Keratinocyte (primary cell): ENCODE measurements around the gene KDM5C. TPM values are rescaled to one million over a fixed set of nuclear protein-coding genes. Genes with fewer than 3 reads are reported as not detected.
A peak's percentile ranks its signal among the peaks of the same experiment; 100 is the strongest.

Experiments
- DNase-seq: peaks from one replicate; pipeline ENCODE4 v3.0.0-alpha.2; 2011; ENCODE audit warnings: low read depth, missing footprints, low spot score
- FAIRE-seq: peaks from 2 replicates; lab custom pipeline; 2011; peaks lifted over from hg19 to GRCh38; lab: Jason Lieb, UNC
- H2AFZ ChIP-seq: 2 replicates; pipeline ENCODE4 v1.6.0; 2012; ENCODE audit warnings: low read length, control low read depth, inconsistent platforms; ENCODE audit not compliant: control insufficient read depth
- H3K27ac ChIP-seq: 2 replicates; pipeline ENCODE4 v1.5.1; 2011; ENCODE audit warnings: low read length; ENCODE audit not compliant: control insufficient read depth, insufficient read depth
- H3K27me3 ChIP-seq: 3 replicates; pipeline ENCODE4 v1.6.0; 2011; ENCODE audit warnings: low read length; ENCODE audit not compliant: control insufficient read depth, insufficient read depth; ENCODE audit errors: extremely low read depth
- H3K36me3 ChIP-seq, 2 experiments: 2 replicates in 1 of 2; 3 replicates in 1 of 2; pipeline ENCODE4 v1.5.1; 2011; ENCODE audit warnings: low read length in 2 of 2, mild to moderate bottlenecking in 1 of 2; ENCODE audit not compliant: control insufficient read depth in 2 of 2, insufficient read depth in 2 of 2; ENCODE audit errors: extremely low read depth in 1 of 2
- H3K4me1 ChIP-seq: 3 replicates; pipeline ENCODE4 v1.5.1; 2011; ENCODE audit warnings: low read length; ENCODE audit not compliant: control insufficient read depth, insufficient read depth; ENCODE audit errors: extremely low read depth
- H3K4me2 ChIP-seq: 3 replicates; pipeline ENCODE4 v1.6.0; 2011; ENCODE audit warnings: low read depth, low read length; ENCODE audit not compliant: control insufficient read depth, insufficient read depth; ENCODE audit errors: extremely low read depth
- H3K4me3 ChIP-seq, 3 experiments: fragments of 200-600 bp in 1 of 3; sonication (generic) in 1 of 3; 2 replicates in 2 of 3; 3 replicates in 1 of 3; pipeline ENCODE4 v1.5.1; 2011 to 2016; ENCODE audit warnings: low read length in 3 of 3, mild to moderate bottlenecking in 3 of 3, control low read depth in 2 of 3, inconsistent platforms in 1 of 3, low read depth in 1 of 3, mixed read lengths in 1 of 3, mixed run types in 1 of 3, moderate library complexity in 1 of 3; ENCODE audit not compliant: control insufficient read depth in 2 of 3, insufficient read depth in 2 of 3; ENCODE audit errors: extremely low read depth in 1 of 3
- H3K79me2 ChIP-seq: 2 replicates; pipeline ENCODE4 v1.6.0; 2012; ENCODE audit warnings: low read length; ENCODE audit not compliant: control insufficient read depth, insufficient read depth
- H3K9ac ChIP-seq: 3 replicates; pipeline ENCODE4 v1.6.0; 2011; ENCODE audit warnings: low read length; ENCODE audit not compliant: control insufficient read depth, insufficient read depth; ENCODE audit errors: extremely low read depth
- H3K9me1 ChIP-seq: 3 replicates; pipeline ENCODE4 v1.6.0; 2011; ENCODE audit warnings: low read length; ENCODE audit not compliant: control insufficient read depth, insufficient read depth; ENCODE audit errors: extremely low read depth
- H3K9me3 ChIP-seq: 2 replicates; pipeline ENCODE4 v1.5.1; 2012; ENCODE audit warnings: low read depth, low read length; ENCODE audit not compliant: control insufficient read depth
- H4K20me1 ChIP-seq: 3 replicates; pipeline ENCODE4 v1.6.0; 2011; ENCODE audit warnings: low read length; ENCODE audit not compliant: control insufficient read depth, insufficient read depth; ENCODE audit errors: extremely low read depth
- CTCF ChIP-seq, 3 experiments: IDR thresholded peaks in 1 of 3; conservative IDR thresholded peaks in 1 of 3; optimal IDR thresholded peaks in 1 of 3; 2 replicates in 2 of 3; 3 replicates in 1 of 3; pipeline versions ENCODE3 to v1.5.1; 2011; ENCODE audit warnings: low read length in 3 of 3, mild to moderate bottlenecking in 3 of 3, moderate library complexity in 2 of 3, control low read depth in 1 of 3, inconsistent platforms in 1 of 3; ENCODE audit not compliant: insufficient read depth in 2 of 3; ENCODE audit errors: extremely low read depth in 1 of 3
- EZH2 ChIP-seq: IDR thresholded peaks from one replicate; pipeline ENCODE4 v1.6.1; 2012; ENCODE audit warnings: inconsistent platforms, mild to moderate bottlenecking, low read length, moderate library complexity
- dilution Hi-C: fragments of 300-500 bp; cut with MboI; formaldehyde crosslinking; loops from one replicate; pipeline ENCODE4 v1.7.0; 2020; ENCODE audit warnings: low sequenced_read_pairs; ENCODE audit not compliant: extremely low pct_ligation_motif_present
- polyA plus RNA-seq, 5 experiments: library from polyadenylated mRNA; depleted of rRNA in 3 of 5; stranded (reverse) in 3 of 5; stranded (forward) in 1 of 5; unstranded in 1 of 5; fragments of >200 nt; gene quantifications; 1 replicate in 1 of 5; 2 replicates in 3 of 5; 3 replicates in 1 of 5; pipeline versions ENCODE4 v1.2.1 to v1.2.3, GENCODE V29; 2011 to 2012; ENCODE audit warnings: missing spikeins in 2 of 5, low read depth in 1 of 5, low replicate concordance in 1 of 5

The KDM5C gene
- polyA plus RNA-seq, 1 donor (not counting 4 experiments of a cell fraction or from before 2014, with no cell fraction given) = 46.0 TPM

- dilution Hi-C loops = no loop called here
- DNase-seq (no peak), FAIRE-seq (no peak)
Observed at GRCh38 chrX:53188763-53189162, 36.2 kb downstream of the KDM5C start.

GRCh38 chrX:53186351-53186750, 38.7 kb downstream of the KDM5C start:
- TF ChIP-seq CTCF (optimal IDR thresholded peaks at IDR 0.05 in 1 of 3, IDR thresholded peaks at IDR 0.05 in 1 of 3, conservative IDR thresholded peaks at IDR 0.05 in 1 of 3; ENCODE audit: extremely low read depth in 1 of 3, insufficient read depth in 2 of 3, low read length in 3 of 3) (no peak), EZH2 (no peak)
- H3K79me2 ChIP-seq = no peaks in the 10 kb centered on the region
- H3K27me3 ChIP-seq = no peaks in the 10 kb centered on the region
- no peak overlapping the region for H2AFZ ChIP-seq
- H3K4me2 ChIP-seq = peak overlapping the region; percentile 22
- no peak overlapping the region for H3K4me3 ChIP-seq
- H3K9ac ChIP-seq = no peak overlapping the region
- H3K9me1 ChIP-seq = no peaks in the 10 kb centered on the region
- peaks cover 0 to 7% of the 10 kb centered on the region in 2 experiments for H3K36me3 ChIP-seq
- no peaks in the 10 kb centered on the region for H4K20me1 ChIP-seq
- DNase-seq (peak; percentile 83), FAIRE-seq (peak; percentile 92)
- dilution Hi-C loops = no loop called here
- no peaks in the 10 kb centered on the region for H3K9me3 ChIP-seq
- peaks cover 14% of the 10 kb centered on the region for H3K4me1 ChIP-seq
- H3K27ac ChIP-seq = peak overlapping the region; percentile 54

More at GRCh38 chrX:53188763-53189162, 36.2 kb downstream of the KDM5C start:
- Histone ChIP-seq H3K4me2 (no peak overlapping the region), H3K36me3 (peaks cover 0 to 19% of the 10 kb centered on the region in 2 experiments), H3K79me2 (no peaks in the 10 kb centered on the region), H2AFZ (no peak overlapping the region), H3K27ac (no peak overlapping the region), H3K9ac (no peak overlapping the region), H3K9me1 (no peaks in the 10 kb centered on the region), H4K20me1 (no peaks in the 10 kb centered on the region), H3K4me3 (no peak overlapping the region), H3K9me3 (no peaks in the 10 kb centered on the region), H3K27me3 (no peaks in the 10 kb centered on the region), H3K4me1 (peaks cover 14% of the 10 kb centered on the region)
- no peak for TF ChIP-seq EZH2
- no peak for TF ChIP-seq CTCF (optimal IDR thresholded peaks at IDR 0.05 in 1 of 3, IDR thresholded peaks at IDR 0.05 in 1 of 3, conservative IDR thresholded peaks at IDR 0.05 in 1 of 3; ENCODE audit: extremely low read depth in 1 of 3, insufficient read depth in 2 of 3, low read length in 3 of 3)
